HL-60/S4 treated with phorbol 12-myristate 13-acetate at 8.2 ng/mL for 4 days and 3 days (cell line): ENCODE data around the gene KCTD18.

Experiments used
- in situ Hi-C: fragments of 300-500 bp; cut with MboI; formaldehyde crosslinking; loops from 2 replicates; pipeline ENCODE4 v1.15.0; 2022; ENCODE audit warnings: low sequenced_read_pairs

KCTD18 gene

GRCh38 chr2:200488169-200488568 is 21.7 kb downstream of the KCTD18 start:
- in situ Hi-C loops: loop anchor here (25.0 kb wide), 1 partner anchor 526 kb away; the partner anchor contains the start of genes MAIP1 and TYW5

GRCh38 chr2:200486529-200486928 is 23.3 kb downstream of the KCTD18 start:
- in situ Hi-C loops: loop anchor here (25.0 kb wide), 1 partner anchor 524 kb away; the partner anchor contains the start of genes MAIP1 and TYW5

- in situ Hi-C loops: loop anchor here (25.0 kb wide), 1 partner anchor 523 kb away; the partner anchor contains the start of genes MAIP1 and TYW5
These were observed 24.9 kb downstream of the KCTD18 start for GRCh38 chr2:200484934-200485333.

GRCh38 chr2:200483729-200484198 is 26.1 kb downstream of the KCTD18 start:
- in situ Hi-C loops: loop anchor here (25.0 kb wide), 1 partner anchor 521 kb away; the partner anchor contains the start of genes MAIP1 and TYW5

GRCh38 chr2:200482194-200482593 is 27.7 kb downstream of the KCTD18 start:
- in situ Hi-C loops: loop anchor here (25.0 kb wide), 1 partner anchor 520 kb away; the partner anchor contains the start of genes MAIP1 and TYW5

GRCh38 chr2:200479692-200480265 is 30.1 kb downstream of the KCTD18 start:
- in situ Hi-C loops: loop anchor here (25.0 kb wide), 1 partner anchor 517 kb away; the partner anchor contains the start of genes MAIP1 and TYW5

- in situ Hi-C loops: loop anchor here (25.0 kb wide), 1 partner anchor 515 kb away; the partner anchor contains the start of genes MAIP1 and TYW5
These were observed 32.2 kb downstream of the KCTD18 start for GRCh38 chr2:200477667-200478131.

GRCh38 chr2:200476836-200477235 is 33.0 kb downstream of the KCTD18 start:
- in situ Hi-C loops: loop anchor here (25.0 kb wide), 1 partner anchor 515 kb away; the partner anchor contains the start of genes MAIP1 and TYW5

GRCh38 chr2:200475795-200476194 is 34.1 kb downstream of the KCTD18 start:
- in situ Hi-C loops: loop anchor here (25.0 kb wide), 1 partner anchor 513 kb away; the partner anchor contains the start of genes MAIP1 and TYW5

GRCh38 chr2:200472853-200473464 is 36.9 kb downstream of the KCTD18 start:
- in situ Hi-C loops: no loop called here

- in situ Hi-C loops: no loop called here
These were observed 37.8 kb downstream of the KCTD18 start for GRCh38 chr2:200471928-200472645.

GRCh38 chr2:200471324-200471848 is 38.5 kb downstream of the KCTD18 start:
- in situ Hi-C loops: no loop called here

GRCh38 chr2:200470230-200470629 is 39.6 kb downstream of the KCTD18 start:
- in situ Hi-C loops: no loop called here

GRCh38 chr2:200469708-200470211 is 40.1 kb downstream of the KCTD18 start:
- in situ Hi-C loops: no loop called here

- in situ Hi-C loops: no loop called here
These were observed 41.8 kb downstream of the KCTD18 start for GRCh38 chr2:200467806-200468681.

GRCh38 chr2:200466425-200467418 is 43.1 kb downstream of the KCTD18 start:
- in situ Hi-C loops: no loop called here

GRCh38 chr2:200463452-200463851 is 46.4 kb downstream of the KCTD18 start:
- in situ Hi-C loops: no loop called here
